Parathyroid adenoma (tissue), 2 donors: ENCODE results near the gene INTS15.

Experiments used
- H2AFZ ChIP-seq: fragments of 300-600 bp; sonication (generic); one replicate; pipeline ENCODE4 v1.7.0; 2017; ENCODE audit warnings: antibody characterized with exemption, mild to moderate bottlenecking
- H3K27ac ChIP-seq: fragments of 300-600 bp; sonication (generic); one replicate; pipeline ENCODE4 v1.7.0; 2017
- H3K27me3 ChIP-seq: fragments of 300-600 bp; sonication (generic); one replicate; pipeline ENCODE4 v1.7.0; 2017; ENCODE audit warnings: low read length; ENCODE audit not compliant: control insufficient read depth, insufficient read depth
- H3K36me3 ChIP-seq: fragments of 300-600 bp; sonication (generic); one replicate; pipeline ENCODE4 v1.7.0; 2017; ENCODE audit warnings: low read length; ENCODE audit not compliant: control insufficient read depth, insufficient read depth
- H3K4me1 ChIP-seq: fragments of 300-600 bp; sonication (generic); one replicate; pipeline ENCODE4 v1.7.0; 2017; ENCODE audit warnings: control low read depth
- H3K4me2 ChIP-seq: fragments of 300-600 bp; sonication (generic); one replicate; pipeline ENCODE4 v1.7.0; 2017; ENCODE audit warnings: low read length
- H3K4me3 ChIP-seq: fragments of 300-600 bp; sonication (generic); one replicate; pipeline ENCODE4 v1.7.0; 2017; ENCODE audit warnings: low read depth, low read length
- H3K79me2 ChIP-seq: fragments of 300-600 bp; sonication (generic); one replicate; pipeline ENCODE4 v1.7.0; 2017; ENCODE audit warnings: control low read depth
- H3K9ac ChIP-seq: fragments of 300-600 bp; sonication (generic); one replicate; pipeline ENCODE4 v1.7.0; 2017; ENCODE audit warnings: mild to moderate bottlenecking
- H3K9me3 ChIP-seq: fragments of 300-600 bp; sonication (generic); one replicate; pipeline ENCODE4 v1.7.0; 2017; ENCODE audit warnings: low read length; ENCODE audit not compliant: control insufficient read depth
- CTCF ChIP-seq: fragments of 300-600 bp; sonication (generic); IDR thresholded peaks from one replicate; pipeline ENCODE4 v1.7.0; 2017; ENCODE audit warnings: antibody characterized with exemption, mild to moderate bottlenecking
- donor health status: primary hyperparathyroidism.

Gene INTS15

GRCh38 chr7:6655636-6656385, 66.0 kb downstream of the INTS15 start:
- Histone ChIP-seq H3K9me3 (no peaks in the 10 kb centered on the region), H3K4me3 (no peak overlapping the region), H3K27ac (no peak overlapping the region), H3K79me2 (no peaks in the 10 kb centered on the region), H3K4me1 (peaks cover 6% of the 10 kb centered on the region), H3K4me2 (no peak overlapping the region), H3K9ac (no peak overlapping the region), H3K27me3 (no peaks in the 10 kb centered on the region), H2AFZ (no peak overlapping the region), H3K36me3 (no peaks in the 10 kb centered on the region)
- TF ChIP-seq CTCF = no peak

GRCh38 chr7:6656413-6656812, 66.6 kb downstream of the INTS15 start:
- no peaks in the 10 kb centered on the region for H3K79me2 ChIP-seq
- no peak for TF ChIP-seq CTCF
- no peak overlapping the region for H3K4me2 ChIP-seq
- H3K4me1 ChIP-seq = peaks cover 6% of the 10 kb centered on the region
- no peak overlapping the region for H3K9ac ChIP-seq
- H3K9me3 ChIP-seq = no peaks in the 10 kb centered on the region
- no peak overlapping the region for H3K27ac ChIP-seq
- H2AFZ ChIP-seq = no peak overlapping the region
- H3K27me3 ChIP-seq = no peaks in the 10 kb centered on the region
- H3K4me3 ChIP-seq = no peak overlapping the region
- no peaks in the 10 kb centered on the region for H3K36me3 ChIP-seq
